ENCODE data around the gene JUN. TPM values are rescaled to one million over a fixed set of nuclear protein-coding genes. Genes with fewer than 3 reads are reported as not detected.

JUN gene
- total RNA-seq, 1 donor from 2014 or later, result 89.6 TPM

GRCh38 chr1:58815069-58815685 is 31.3 kb upstream of the JUN start:
- no peak for TF ChIP-seq CTCF (conservative IDR thresholded peaks at IDR 0.05; ENCODE audit: low read depth, low read length)
- peak overlapping the region; percentile 62 for H3K4me3 ChIP-seq (ENCODE audit: low read depth, low read length)
- DNase-seq (ENCODE audit: low read depth), result peak; percentile 58

GRCh38 chr1:58814251-58815068 is 30.6 kb upstream of the JUN start:
- DNase-seq (ENCODE audit: low read depth), result no peak
- H3K4me3 ChIP-seq (ENCODE audit: low read depth, low read length), result no peak overlapping the region

GRCh38 chr1:58813801-58814200 is 30.0 kb upstream of the JUN start:
- no peak overlapping the region for H3K4me3 ChIP-seq (ENCODE audit: low read depth, low read length)
- TF ChIP-seq CTCF (conservative IDR thresholded peaks at IDR 0.05; ENCODE audit: low read depth, low read length), result no peak
- no peak for DNase-seq (ENCODE audit: low read depth)

More at GRCh38 chr1:58814251-58815068, 30.6 kb upstream of the JUN start:
- TF ChIP-seq CTCF (conservative IDR thresholded peaks at IDR 0.05; ENCODE audit: low read depth, low read length), result no peak

GRCh38 chr1:58813361-58813760 is 29.5 kb upstream of the JUN start:
- TF ChIP-seq CTCF (conservative IDR thresholded peaks at IDR 0.05; ENCODE audit: low read depth, low read length), result no peak
- DNase-seq (ENCODE audit: low read depth), result no peak
- H3K4me3 ChIP-seq (ENCODE audit: low read depth, low read length), result no peak overlapping the region

- DNase-seq (ENCODE audit: low read depth), result no peak
- TF ChIP-seq CTCF (conservative IDR thresholded peaks at IDR 0.05; ENCODE audit: low read depth, low read length), result no peak
- no peak overlapping the region for H3K4me3 ChIP-seq (ENCODE audit: low read depth, low read length)
These were observed 29.1 kb upstream of the JUN start for GRCh38 chr1:58812926-58813325.

- TF ChIP-seq CTCF (conservative IDR thresholded peaks at IDR 0.05; ENCODE audit: low read depth, low read length), result no peak
- DNase-seq (ENCODE audit: low read depth), result no peak
- no peak overlapping the region for H3K4me3 ChIP-seq (ENCODE audit: low read depth, low read length)
These were observed 28.6 kb upstream of the JUN start for GRCh38 chr1:58812468-58812867.

All from epithelial cell of proximal tubule (primary cell).